Sigmoid colon (tissue), 4 donors: ENCODE results near the gene TMEM235.

Experiments
- CTCF ChIP-seq, 4 experiments: fragments of 450-650 bp in 3 of 4; fragments of 200-600 bp in 1 of 4; IDR thresholded peaks; one replicate each; pipeline ENCODE4 v1.5.1; 2016 to 2019; ENCODE audit warnings: antibody characterized with exemption in 4 of 4, mild to moderate bottlenecking in 3 of 4, moderate library complexity in 2 of 4
- EP300 ChIP-seq, 4 donors: sonication (generic); formaldehyde crosslinking; IDR thresholded peaks; one replicate each; pipeline ENCODE4 v1.6.1; 2017; ENCODE audit warnings: antibody characterized with exemption in 4 of 4
- POLR2A ChIP-seq, 2 donors: fragments of 450-650 bp; IDR thresholded peaks; one replicate each; pipeline ENCODE4 v1.6.1; 2016; ENCODE audit warnings: antibody characterized with exemption in 2 of 2, mild to moderate bottlenecking in 2 of 2, moderate library complexity in 2 of 2
- POLR2AphosphoS5 ChIP-seq, 4 donors: sonication (generic); formaldehyde crosslinking; IDR thresholded peaks; one replicate each; pipeline ENCODE4 v1.6.1; 2017; ENCODE audit warnings: antibody characterized with exemption in 4 of 4

- no peak for TF ChIP-seq POLR2AphosphoS5 (IDR thresholded peaks at IDR 0.05)
- TF ChIP-seq CTCF (IDR thresholded peaks at IDR 0.05): no peak
- TF ChIP-seq POLR2A (IDR thresholded peaks at IDR 0.05): no peak
- TF ChIP-seq EP300 (IDR thresholded peaks at IDR 0.05): no peak
Observed at GRCh38 chr17:78224231-78225087, 7.0 kb upstream of the TMEM235 start.
